NCI-H69 (cell line): ENCODE data around the gene CLDN5.

Experiments used
- DNase-seq: peaks from one replicate; lab custom pipeline; 2025; lab: John Stamatoyannopoulos, UW

CLDN5 gene

DNA sequence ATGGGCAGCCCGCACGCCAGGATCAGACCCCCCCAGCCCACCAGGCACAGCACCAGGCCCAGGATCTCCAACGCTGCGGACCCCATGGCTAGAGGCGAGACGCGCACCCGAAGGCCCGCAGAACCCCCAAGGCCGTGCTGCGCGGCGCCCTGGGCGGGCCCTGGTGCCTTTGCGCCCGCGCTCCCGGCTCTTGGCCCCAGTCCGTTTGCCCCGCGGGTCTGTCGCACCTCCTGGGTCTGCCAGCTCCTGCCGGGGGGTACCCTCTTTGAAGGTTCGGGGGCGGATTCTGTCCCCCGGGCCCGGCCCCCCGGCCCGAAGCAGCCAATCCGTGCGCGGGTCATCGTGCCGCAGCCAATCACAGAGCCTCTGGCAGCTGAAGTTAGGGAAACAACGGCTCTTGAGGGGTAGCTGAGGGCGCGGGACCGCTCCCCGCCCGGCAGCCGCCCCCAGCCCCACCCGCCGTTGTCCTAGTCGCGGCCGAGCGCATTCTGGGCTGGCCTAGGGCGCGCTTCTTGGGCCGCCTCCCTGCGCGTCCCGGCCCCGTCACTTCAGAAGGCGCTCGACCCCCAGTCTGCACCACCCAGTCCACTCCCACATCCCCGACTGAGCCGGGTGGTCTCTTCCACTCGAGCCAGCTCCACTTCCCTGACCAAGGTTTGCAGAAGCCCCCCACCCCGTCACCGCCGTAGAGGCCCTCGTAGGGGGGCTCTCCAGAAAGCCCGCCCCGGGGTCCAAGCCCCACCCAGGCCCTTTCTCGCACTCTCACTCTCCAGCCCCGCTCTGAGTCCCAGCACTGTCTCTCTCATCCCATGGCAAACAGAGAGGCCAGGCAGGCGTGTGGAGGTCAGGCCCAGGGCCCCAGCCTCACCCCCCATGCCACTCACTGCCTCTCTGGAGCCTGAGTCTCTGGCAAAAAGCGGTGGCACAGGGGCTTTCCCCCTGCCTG is at the start of gene CLDN5:
TSS of gene CLDN5 (minus strand) at position 241 of the 946 bp plus-strand sequence. CDS start at position 86, 155 bp downstream.
- DNase-seq = peak; percentile 94

- no peak for DNase-seq
These were observed 47.8 kb upstream of the CLDN5 start for GRCh38 chr22:19571995-19572394.

- DNase-seq = no peak
These were observed 47.1 kb upstream of the CLDN5 start for GRCh38 chr22:19571207-19571795.

- no peak for DNase-seq
These were observed 45.8 kb upstream of the CLDN5 start for GRCh38 chr22:19569976-19570375.

DNA sequence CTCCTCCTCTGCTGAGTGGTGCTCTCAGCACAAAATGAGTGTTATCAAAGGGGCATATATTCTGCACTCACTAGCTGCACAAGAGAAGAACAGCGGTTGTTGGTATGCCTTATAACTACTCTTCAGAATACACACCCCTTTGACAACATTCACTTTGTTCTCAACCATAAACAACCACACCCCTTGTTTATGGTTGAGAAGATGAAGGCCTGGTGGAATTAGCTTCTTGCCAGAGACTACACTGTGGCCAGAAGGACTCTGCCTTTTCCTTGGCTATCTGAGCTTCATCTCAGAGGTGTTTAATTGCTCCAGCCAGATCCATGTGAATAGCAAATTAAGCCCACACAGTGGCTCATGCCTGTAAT is 45.0 kb upstream of the CLDN5 start:
- DNase-seq = no peak

DNA sequence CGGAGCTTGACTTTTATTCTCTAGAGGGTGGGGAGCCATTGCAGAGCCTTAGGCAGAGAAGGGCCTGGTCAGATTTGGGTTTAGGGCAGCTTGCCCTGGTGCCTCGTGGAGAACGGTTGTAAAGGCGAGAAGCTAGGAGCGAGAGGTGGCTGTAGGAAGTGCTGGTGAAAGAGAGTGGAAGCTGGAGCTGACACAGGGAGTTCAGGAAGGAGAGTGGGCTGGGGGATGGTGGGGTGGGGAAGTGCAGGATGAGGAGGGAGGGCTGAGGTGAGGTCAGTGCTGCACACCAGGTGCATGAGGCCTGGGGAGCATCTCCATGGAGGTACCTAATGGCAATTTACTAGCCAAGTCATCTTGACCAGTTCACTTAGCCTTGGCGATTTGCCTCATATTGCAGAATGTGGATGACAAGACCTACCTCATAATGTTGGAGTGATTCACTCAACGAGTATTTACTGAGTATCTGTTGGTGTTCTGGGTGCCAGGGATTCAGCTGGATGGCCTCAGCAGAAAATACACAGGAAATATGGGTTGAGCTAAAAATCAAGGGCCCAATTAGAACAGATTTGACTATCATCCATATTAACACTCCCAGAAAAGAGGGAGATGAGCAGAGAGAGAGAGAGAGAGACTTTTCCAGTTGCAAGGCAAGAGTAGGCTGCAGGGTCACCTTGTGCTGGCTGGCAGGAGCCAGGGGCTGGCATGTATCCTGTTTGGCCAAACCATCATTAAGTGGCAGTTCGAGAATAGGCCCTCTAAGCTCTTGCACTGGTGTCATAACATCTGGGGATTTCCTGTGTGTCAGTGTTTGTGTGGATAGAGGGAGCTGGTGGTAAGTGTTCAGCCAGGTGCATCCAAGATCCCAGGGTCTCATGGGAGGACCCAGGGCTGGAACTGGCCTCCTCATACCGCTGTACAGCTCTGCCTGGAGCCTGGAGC is 44.4 kb upstream of the CLDN5 start:
- peak; percentile 48 for DNase-seq

DNA sequence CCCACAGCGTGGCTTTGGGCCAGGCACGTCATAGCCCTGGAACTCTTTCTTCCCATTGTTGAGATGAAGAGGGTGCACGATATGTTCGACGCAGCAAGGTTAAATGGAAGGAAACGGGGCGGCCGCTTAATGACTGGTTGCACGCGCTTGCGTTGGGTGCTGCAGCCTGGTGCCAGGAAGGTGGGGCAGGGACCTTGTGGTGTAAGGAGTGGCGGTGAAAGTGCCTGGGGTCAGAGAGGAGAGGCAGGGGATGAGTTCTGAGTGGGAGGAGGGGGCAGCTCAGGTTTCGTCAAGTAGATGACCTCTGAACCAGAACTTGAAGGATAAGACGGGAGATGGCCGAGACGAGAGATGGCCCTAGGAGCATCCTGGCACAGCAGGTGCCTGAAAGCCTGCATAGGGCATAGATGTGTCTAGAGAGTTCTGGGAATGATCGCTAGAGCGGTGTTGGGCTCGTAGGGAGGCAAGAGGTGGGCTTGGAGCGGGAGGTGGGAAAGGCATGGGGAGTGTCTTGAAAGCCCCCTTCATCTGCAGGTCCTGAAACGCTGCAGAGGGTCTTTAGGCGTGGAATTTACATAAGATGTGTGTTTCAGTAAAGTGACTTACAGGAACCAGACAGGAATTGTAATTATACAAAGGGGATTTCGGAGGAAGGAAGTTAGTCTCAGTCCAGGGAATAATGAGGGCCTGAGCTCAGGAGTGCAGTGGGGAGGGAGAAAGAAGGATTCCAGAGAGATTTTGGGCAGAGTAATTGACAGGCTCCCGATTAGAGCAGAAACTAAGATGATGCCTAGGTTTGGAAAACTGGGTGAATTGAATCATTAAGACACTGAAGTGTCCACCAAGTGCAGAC is 43.2 kb upstream of the CLDN5 start:
- DNase-seq = no peak

GRCh38 chr22:19566279-19567156 is 42.3 kb upstream of the CLDN5 start:
- DNase-seq = no peak

DNA sequence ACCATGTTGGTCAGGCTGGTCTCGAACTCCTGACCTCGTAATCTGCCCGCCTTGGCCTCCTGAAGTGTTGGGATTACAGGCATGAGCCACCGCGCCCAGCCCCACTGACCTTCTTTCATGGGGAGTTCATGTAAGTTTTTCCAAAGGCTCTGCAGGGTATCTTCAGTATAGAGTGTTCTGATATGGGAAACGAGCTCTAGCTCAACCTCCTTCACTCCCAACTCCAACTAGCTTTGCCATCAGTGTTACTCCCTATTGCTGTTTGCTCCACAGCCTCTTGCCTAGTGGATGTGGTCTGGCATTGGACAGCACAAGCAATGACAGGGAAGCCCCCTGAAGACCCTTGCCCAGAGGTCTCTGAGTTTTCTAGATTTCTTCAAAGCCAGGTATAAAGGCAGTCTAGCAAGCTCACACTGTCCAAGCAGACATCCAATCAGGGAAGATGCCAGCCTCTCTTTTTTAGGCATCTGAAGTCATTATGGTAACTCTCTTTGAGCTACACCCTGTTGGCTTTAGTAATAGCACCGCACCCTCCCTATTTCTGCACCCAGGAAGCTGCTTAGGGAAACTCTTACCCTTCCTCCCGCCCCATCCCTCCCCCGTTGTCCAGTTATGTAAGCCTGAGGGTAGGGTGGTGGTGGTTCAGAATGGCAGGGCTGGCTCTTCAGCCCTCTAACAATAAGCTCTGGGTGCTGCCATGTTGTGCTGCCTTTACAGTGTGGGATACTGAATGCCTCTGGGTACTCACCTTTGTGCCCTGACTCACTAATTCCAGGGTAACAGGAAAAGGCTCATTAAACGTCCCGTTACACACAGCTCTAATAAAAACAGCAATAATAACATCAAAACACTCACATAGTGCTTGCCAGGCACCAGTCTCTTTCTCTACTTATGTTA is 41.4 kb upstream of the CLDN5 start:
- peak; percentile 25 for DNase-seq

- no peak for DNase-seq
These were observed 35.7 kb upstream of the CLDN5 start for GRCh38 chr22:19559956-19560355.

DNA sequence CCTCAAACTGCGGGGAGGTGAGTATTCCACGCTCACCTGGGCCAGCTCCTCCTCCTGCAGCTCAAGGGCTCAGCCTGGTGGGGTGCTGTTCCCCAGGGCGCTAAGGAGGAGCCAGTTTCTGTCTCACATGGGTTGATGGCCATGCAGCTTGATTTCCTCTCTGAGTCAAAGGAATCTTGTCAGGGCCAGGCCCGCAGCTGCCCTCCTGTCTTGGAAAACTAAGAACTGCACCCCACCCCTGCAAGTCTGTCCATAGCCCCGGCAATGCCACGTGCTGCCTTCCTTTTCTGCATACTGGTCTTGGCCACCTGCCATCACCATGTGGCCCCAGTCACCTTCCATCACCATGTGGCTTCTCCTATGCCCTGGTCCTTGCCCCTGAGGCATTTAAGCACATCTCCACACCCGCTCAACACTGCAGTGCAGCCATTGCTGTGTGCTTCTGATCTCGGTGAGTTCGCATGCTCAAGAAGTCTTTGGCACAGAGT is 35.2 kb upstream of the CLDN5 start:
- DNase-seq = peak; percentile 36

GRCh38 chr22:19556963-19557545 is 32.8 kb upstream of the CLDN5 start:
- DNase-seq = no peak

DNA sequence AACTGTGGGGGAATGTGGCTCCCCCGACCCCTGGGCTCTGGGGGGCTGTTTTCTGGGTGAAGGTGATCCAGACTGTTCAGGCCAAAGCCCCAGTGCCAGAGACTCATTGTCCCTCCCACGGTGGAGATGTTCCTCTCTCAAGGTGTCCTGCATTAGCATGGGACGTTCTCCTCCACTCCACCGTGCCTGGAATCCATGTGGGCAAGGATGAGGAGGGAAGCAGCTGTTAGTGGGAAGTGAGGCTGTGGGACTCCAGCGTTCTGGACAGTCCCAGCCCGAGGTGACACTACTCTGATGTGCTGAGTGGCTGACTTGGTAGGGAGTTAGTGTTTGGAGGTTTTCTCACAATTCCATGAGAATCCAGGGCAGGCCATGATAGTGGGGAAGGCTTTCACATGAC is 31.4 kb upstream of the CLDN5 start:
- no peak for DNase-seq

DNA sequence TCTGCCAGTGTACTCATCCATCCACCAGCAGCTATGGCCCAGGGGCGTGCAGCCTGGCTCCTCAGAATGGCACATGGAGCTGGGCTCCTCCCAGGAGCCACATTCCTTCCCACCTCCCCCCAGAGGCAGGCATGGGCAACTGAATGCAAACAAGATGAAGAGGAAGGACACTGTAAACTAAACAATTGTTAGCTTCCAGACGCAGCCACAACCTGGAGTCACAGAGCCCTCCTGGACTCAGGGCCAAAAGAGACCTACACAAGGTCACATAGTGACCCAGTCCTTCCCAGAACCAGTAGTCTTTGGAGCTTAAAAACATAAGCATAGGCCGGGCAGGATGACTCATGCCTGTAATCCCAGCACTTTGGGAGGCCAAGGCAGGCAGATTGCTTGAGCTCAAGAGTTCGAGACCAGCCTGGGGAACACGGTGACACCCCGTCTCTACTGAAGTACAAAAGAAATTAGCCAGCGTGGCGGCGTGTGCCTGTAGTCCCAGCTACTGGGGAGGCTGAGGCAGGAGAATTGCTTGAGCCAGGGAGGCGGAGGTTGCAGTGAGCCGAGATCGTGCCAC is 30.7 kb upstream of the CLDN5 start:
- peak; percentile 64 for DNase-seq

GRCh38 chr22:19553201-19553600 is 29.0 kb upstream of the CLDN5 start:
- DNase-seq = no peak

DNA sequence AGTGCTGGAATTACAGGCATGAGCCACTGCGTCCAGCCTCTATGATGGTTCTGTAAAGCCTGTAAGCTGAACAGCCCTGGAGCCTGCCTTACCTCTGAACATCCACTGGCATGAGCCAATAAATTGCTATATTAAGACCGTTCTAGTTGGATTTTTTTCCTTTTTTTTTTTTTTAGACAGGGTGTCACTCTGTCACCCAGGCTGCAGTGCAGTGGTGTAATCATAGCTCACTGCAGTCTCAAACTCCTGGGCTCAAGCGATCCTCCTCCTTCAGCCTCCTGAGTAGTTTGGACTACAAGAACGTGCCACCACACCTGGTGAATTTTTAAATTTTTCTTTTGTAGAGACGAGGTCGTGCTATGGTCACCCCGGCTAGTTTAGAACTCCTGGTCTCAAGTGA is 26.2 kb upstream of the CLDN5 start:
- DNase-seq = no peak

DNA sequence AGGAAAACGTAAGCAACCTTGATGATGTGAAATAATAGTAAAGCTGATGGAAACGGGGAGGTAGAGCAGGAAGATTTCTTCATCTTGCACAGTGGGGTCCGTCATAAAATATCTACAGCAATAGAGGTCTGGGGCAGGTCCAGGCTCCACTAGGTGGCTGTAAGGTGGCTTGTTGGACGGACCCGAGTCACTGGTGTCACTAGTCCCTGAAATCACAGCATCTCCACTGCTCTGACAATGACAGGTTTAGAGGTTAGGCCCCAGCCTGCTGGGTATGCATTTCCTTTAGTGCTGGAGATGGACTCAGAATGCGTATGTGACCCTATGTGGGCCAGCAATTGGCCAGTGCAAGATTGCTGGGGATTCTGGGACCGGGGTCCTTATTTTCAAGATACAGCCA is 25.2 kb upstream of the CLDN5 start:
- DNase-seq = no peak

DNA sequence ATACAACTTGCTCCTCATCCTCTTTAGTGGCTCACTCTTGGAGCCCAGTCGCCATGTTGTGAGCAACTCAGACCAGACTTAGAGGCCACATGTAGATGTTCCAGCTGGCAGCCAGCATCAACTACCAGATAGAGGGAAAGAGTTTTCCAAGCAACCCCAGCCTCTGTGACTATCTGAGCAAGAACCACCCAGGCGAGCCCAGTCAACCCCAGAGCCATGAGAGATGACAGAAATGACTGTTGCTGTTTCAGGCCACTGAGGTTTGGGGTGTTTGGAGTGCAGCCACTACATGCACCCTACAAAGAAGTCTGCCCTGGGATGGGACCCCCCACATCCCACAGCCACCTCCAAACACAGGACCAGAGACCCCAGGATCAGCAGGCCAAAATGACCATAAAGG is 24.8 kb upstream of the CLDN5 start:
- no peak for DNase-seq
